GM19023 (cell line): ENCODE measurements around the gene KIF4B.
A peak's percentile ranks its signal among the peaks of the same experiment; 100 is the strongest.

Source experiments
- ATAC-seq: cut with Tn5 transposase; IDR thresholded peaks from one replicate; pipeline ENCODE4 v1.9.1; 2021; ENCODE audit warnings: mild to moderate bottlenecking, moderate library complexity; ENCODE audit not compliant: unreplicated experiment

The KIF4B gene

GRCh38 chr5:155052532-155052931, 39.0 kb downstream of the KIF4B start:
- peak; percentile 48 for ATAC-seq

- ATAC-seq, result no peak
Observed at GRCh38 chr5:155053501-155053900, 39.9 kb downstream of the KIF4B start.

GRCh38 chr5:155056644-155057269, 43.2 kb downstream of the KIF4B start:
- ATAC-seq, result no peak

- no peak for ATAC-seq
Observed at GRCh38 chr5:155057626-155058025, 44.1 kb downstream of the KIF4B start.

- ATAC-seq, result no peak
Observed at GRCh38 chr5:155064580-155064979, 51.0 kb downstream of the KIF4B start.

GRCh38 chr5:155066886-155067595, 53.5 kb downstream of the KIF4B start:
- ATAC-seq, result no peak
